ENCODE results near the gene OR2AT4.

DNA sequence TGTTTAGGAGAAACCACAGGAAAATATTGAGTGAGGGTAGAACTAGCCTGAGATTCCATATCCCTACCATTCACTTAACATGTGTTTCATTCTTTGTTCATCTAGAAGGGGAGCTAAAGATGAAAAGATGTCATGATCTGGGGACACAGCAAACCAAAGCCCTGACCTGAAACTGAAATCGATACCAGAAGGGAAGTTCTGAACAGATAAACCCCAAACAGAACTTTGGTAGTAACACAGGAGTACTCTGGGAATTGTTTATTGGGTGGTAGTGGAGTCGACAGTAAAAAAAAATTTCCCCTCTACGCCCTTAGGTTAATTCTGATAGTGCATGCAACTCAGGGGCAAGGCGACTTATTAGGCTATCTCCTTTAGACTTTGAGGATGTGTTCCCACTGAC lies 27.2 kb downstream of the OR2AT4 start:
- TF ChIP-seq, protein P1, sequence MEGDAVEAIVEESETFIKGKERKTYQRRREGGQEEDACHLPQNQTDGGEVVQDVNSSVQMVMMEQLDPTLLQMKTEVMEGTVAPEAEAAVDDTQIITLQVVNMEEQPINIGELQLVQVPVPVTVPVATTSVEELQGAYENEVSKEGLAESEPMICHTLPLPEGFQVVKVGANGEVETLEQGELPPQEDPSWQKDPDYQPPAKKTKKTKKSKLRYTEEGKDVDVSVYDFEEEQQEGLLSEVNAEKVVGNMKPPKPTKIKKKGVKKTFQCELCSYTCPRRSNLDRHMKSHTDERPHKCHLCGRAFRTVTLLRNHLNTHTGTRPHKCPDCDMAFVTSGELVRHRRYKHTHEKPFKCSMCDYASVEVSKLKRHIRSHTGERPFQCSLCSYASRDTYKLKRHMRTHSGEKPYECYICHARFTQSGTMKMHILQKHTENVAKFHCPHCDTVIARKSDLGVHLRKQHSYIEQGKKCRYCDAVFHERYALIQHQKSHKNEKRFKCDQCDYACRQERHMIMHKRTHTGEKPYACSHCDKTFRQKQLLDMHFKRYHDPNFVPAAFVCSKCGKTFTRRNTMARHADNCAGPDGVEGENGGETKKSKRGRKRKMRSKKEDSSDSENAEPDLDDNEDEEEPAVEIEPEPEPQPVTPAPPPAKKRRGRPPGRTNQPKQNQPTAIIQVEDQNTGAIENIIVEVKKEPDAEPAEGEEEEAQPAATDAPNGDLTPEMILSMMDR (IDR thresholded peaks at IDR 0.05) = no peak
- TF ChIP-seq POLR2A (IDR thresholded peaks at IDR 0.05) = no peak

All from heart left ventricle (tissue), 13 donors.